Measurements from ENCODE around the gene HEATR5A. TPM values are rescaled to one million over a fixed set of nuclear protein-coding genes. Genes with fewer than 3 reads are reported as not detected.

HEATR5A gene
- total and polyA plus RNA-seq, 2 of the 13 experiments (the other 11 are each of a cell fraction or from before 2014, with no cell fraction given): 36.4 to 105 TPM

- TF ChIP-seq, protein P1, sequence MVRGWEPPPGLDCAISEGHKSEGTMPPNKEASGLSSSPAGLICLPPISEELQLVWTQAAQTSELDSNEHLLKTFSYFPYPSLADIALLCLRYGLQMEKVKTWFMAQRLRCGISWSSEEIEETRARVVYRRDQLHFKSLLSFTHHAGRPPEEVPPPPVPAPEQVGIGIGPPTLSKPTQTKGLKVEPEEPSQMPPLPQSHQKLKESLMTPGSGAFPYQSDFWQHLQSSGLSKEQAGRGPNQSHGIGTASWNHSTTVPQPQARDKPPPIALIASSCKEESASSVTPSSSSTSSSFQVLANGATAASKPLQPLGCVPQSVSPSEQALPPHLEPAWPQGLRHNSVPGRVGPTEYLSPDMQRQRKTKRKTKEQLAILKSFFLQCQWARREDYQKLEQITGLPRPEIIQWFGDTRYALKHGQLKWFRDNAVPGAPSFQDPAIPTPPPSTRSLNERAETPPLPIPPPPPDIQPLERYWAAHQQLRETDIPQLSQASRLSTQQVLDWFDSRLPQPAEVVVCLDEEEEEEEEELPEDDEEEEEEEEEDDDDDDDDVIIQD (CRISPR knock-in tag; IDR thresholded peaks at IDR 0.05; ENCODE audit: low read depth): no peak
- TF ChIP-seq, protein P2, sequence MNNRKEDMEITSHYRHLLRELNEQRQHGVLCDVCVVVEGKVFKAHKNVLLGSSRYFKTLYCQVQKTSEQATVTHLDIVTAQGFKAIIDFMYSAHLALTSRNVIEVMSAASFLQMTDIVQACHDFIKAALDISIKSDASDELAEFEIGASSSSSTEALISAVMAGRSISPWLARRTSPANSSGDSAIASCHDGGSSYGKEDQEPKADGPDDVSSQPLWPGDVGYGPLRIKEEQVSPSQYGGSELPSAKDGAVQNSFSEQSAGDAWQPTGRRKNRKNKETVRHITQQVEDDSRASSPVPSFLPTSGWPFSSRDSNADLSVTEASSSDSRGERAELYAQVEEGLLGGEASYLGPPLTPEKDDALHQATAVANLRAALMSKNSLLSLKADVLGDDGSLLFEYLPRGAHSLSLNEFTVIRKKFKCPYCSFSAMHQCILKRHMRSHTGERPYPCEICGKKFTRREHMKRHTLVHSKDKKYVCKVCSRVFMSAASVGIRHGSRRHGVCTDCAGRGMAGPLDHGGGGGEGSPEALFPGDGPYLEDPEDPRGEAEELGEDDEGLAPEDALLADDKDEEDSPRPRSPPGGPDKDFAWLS (CRISPR knock-in tag; IDR thresholded peaks at IDR 0.05; ENCODE audit: borderline replicate concordance): no peak
- TF ChIP-seq KLF16 (CRISPR knock-in tag; IDR thresholded peaks at IDR 0.05): no peak
- no peak for TF ChIP-seq ZNF768 (CRISPR knock-in tag; IDR thresholded peaks at IDR 0.05)
- TF ChIP-seq ATF7-NPFF (CRISPR knock-in tag; IDR thresholded peaks at IDR 0.05; ENCODE audit: low read depth): no peak
- TF ChIP-seq NFRKB (IDR thresholded peaks at IDR 0.05): no peak
- TF ChIP-seq ZNF577 (CRISPR knock-in tag; IDR thresholded peaks at IDR 0.05; ENCODE audit: borderline replicate concordance, low read depth): 0 out of 2 replicates have a peak, but pooled peaks have one; percentile 2
- no peak for TF ChIP-seq SALL2 (CRISPR knock-in tag; IDR thresholded peaks at IDR 0.05)
- no peak for TF ChIP-seq GLMP (CRISPR knock-in tag; IDR thresholded peaks at IDR 0.05; ENCODE audit: borderline replicate concordance)
- no peak for TF ChIP-seq ZNF143 (CRISPR knock-in tag; IDR thresholded peaks at IDR 0.05)
- TF ChIP-seq PCBP2 (optimal IDR thresholded peaks at IDR 0.05; ENCODE audit: low read depth, low read length, poor library complexity, severe bottlenecking): no peak
- no peak for TF ChIP-seq ZNF350 (CRISPR knock-in tag; IDR thresholded peaks at IDR 0.05; ENCODE audit: borderline replicate concordance, low read depth)
- no peak for TF ChIP-seq HDAC2 (CRISPR knock-in tag; IDR thresholded peaks at IDR 0.05)
- TF ChIP-seq ELF4 (CRISPR knock-in tag; IDR thresholded peaks at IDR 0.05; ENCODE audit: borderline replicate concordance): 0 out of 2 replicates have a peak, but pooled peaks have one; percentile 11
- no peak for TF ChIP-seq NCOA5 (CRISPR knock-in tag; IDR thresholded peaks at IDR 0.05)
- TF ChIP-seq ZNF75D (CRISPR knock-in tag; IDR thresholded peaks at IDR 0.05; ENCODE audit: borderline replicate concordance): no peak
- TF ChIP-seq ZXDC (CRISPR knock-in tag; IDR thresholded peaks at IDR 0.05): no peak
- TF ChIP-seq LRRFIP1 (CRISPR knock-in tag; conservative IDR thresholded peaks at IDR 0.05): no peak
- TF ChIP-seq ZNF496 (CRISPR knock-in tag; IDR thresholded peaks at IDR 0.05; ENCODE audit: insufficient replicate concordance): no peak
- TF ChIP-seq PPARG (CRISPR knock-in tag; conservative IDR thresholded peaks at IDR 0.05): no peak
- TF ChIP-seq ARHGAP35 (CRISPR knock-in tag; IDR thresholded peaks at IDR 0.05; ENCODE audit: borderline replicate concordance): no peak
These were observed 141.5 kb downstream of the HEATR5A start (continued) for GRCh38 chr14:31278883-31279282.
